Measurements from ENCODE around the gene MAPK4. TPM values are rescaled to one million over a fixed set of nuclear protein-coding genes. Genes with fewer than 3 reads are reported as not detected.
A peak's percentile ranks its signal among the peaks of the same experiment; 100 is the strongest.

The MAPK4 gene
- total RNA-seq, 2 donors from 2014 or later, result 2.0 to 3.8 TPM

DNA sequence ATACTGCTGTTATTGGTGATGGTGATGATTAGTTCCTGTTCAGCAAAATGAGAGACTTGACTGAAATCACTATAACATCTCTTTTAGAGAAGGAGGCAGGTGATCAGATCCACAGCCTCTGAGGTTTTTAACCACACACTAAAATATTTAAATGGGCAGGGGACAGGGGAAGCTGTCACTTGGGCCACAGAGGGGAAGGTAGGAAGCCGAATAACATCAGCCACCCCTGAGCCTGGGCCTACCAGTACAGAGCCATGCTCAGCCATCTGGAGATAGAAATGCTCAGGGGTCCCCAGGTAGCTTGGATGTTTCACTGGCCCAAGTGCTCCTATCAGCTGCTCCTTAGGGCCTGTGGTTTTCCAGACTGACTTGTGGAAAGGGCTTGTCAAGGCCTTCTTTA is 137.6 kb downstream of the MAPK4 start:
- no peak overlapping the region for H3K27ac Mint-ChIP-seq
- H3K4me3 Mint-ChIP-seq, result no peak overlapping the region
- no peaks in the 10 kb centered on the region for H3K36me3 Mint-ChIP-seq (ENCODE audit: low read depth)
- H3K27me3 ChIP-seq (ENCODE audit: control insufficient read depth, insufficient read depth, low read length, poor library complexity, severe bottlenecking), result no peaks in the 10 kb centered on the region
- H3K4me3 ChIP-seq (ENCODE audit: low read length), result no peak overlapping the region
- H3K9ac ChIP-seq (ENCODE audit: extremely low read depth, low read length, poor library complexity, severe bottlenecking), result no peak overlapping the region
- no peaks in the 10 kb centered on the region for H3K4me1 ChIP-seq (ENCODE audit: control insufficient read depth, insufficient read depth, low read length)
- no peaks in the 10 kb centered on the region for H3K27me3 Mint-ChIP-seq (ENCODE audit: insufficient read depth)
- no peaks in the 10 kb centered on the region for H3K36me3 ChIP-seq (ENCODE audit: control insufficient read depth, insufficient read depth, low read length)
- H3K9me3 Mint-ChIP-seq, result no peaks in the 10 kb centered on the region
- TF ChIP-seq CTCF (conservative IDR thresholded peaks at IDR 0.05), result no peak
- no peaks in the 10 kb centered on the region for H3K9me3 ChIP-seq (ENCODE audit: control insufficient read depth, low read length)
- no peak for DNase-seq
- peaks cover 22% of the 10 kb centered on the region for H3K4me1 Mint-ChIP-seq
- no peak overlapping the region for H3K27ac ChIP-seq (ENCODE audit: low read depth, low read length)
- WGBS, 2 experiments (ENCODE audit: insufficient coverage in 1 of 2, insufficient read length in 1 of 2), result 86 to 91% methylated on average over 1 of the region's 1 CpG

- Mint-ChIP-seq H3K36me3 (ENCODE audit: low read depth) (no peaks in the 10 kb centered on the region), H3K9me3 (no peaks in the 10 kb centered on the region), H3K27ac (no peak overlapping the region), H3K4me3 (no peak overlapping the region), H3K27me3 (ENCODE audit: insufficient read depth) (no peaks in the 10 kb centered on the region), H3K4me1 (peaks cover 24% of the 10 kb centered on the region)
- peak; percentile 32 for TF ChIP-seq CTCF (conservative IDR thresholded peaks at IDR 0.05)
- no peaks in the 10 kb centered on the region for H3K9me3 ChIP-seq (ENCODE audit: control insufficient read depth, low read length)
- H3K4me3 ChIP-seq (ENCODE audit: low read length), result no peak overlapping the region
- H3K4me1 ChIP-seq (ENCODE audit: control insufficient read depth, insufficient read depth, low read length), result no peaks in the 10 kb centered on the region
- H3K27me3 ChIP-seq (ENCODE audit: control insufficient read depth, insufficient read depth, low read length, poor library complexity, severe bottlenecking), result no peaks in the 10 kb centered on the region
- no peaks in the 10 kb centered on the region for H3K36me3 ChIP-seq (ENCODE audit: control insufficient read depth, insufficient read depth, low read length)
- DNase-seq, result peak; percentile 67
- H3K27ac ChIP-seq (ENCODE audit: low read depth, low read length), result no peak overlapping the region
- WGBS, 2 experiments (ENCODE audit: insufficient coverage in 1 of 2, insufficient read length in 1 of 2), result 65 to 85% methylated on average over 5 to 9 of the region's 9 CpGs
- H3K9ac ChIP-seq (ENCODE audit: extremely low read depth, low read length, poor library complexity, severe bottlenecking), result no peak overlapping the region
Measured at GRCh38 chr18:50700245-50701165, 140.6 kb downstream of the MAPK4 start.

GRCh38 chr18:50704357-50704940 is 144.6 kb downstream of the MAPK4 start:
- Histone ChIP-seq H3K9ac (ENCODE audit: extremely low read depth, low read length, poor library complexity, severe bottlenecking) (no peak overlapping the region), H3K36me3 (ENCODE audit: control insufficient read depth, insufficient read depth, low read length) (no peaks in the 10 kb centered on the region), H3K27me3 (ENCODE audit: control insufficient read depth, insufficient read depth, low read length, poor library complexity, severe bottlenecking) (no peaks in the 10 kb centered on the region), H3K9me3 (ENCODE audit: control insufficient read depth, low read length) (no peaks in the 10 kb centered on the region), H3K27ac (ENCODE audit: low read depth, low read length) (no peak overlapping the region), H3K4me1 (ENCODE audit: control insufficient read depth, insufficient read depth, low read length) (peaks cover 4% of the 10 kb centered on the region), H3K4me3 (ENCODE audit: low read length) (no peak overlapping the region)
- H3K36me3 Mint-ChIP-seq (ENCODE audit: low read depth), result no peaks in the 10 kb centered on the region
- no peak for TF ChIP-seq CTCF (conservative IDR thresholded peaks at IDR 0.05)
- 88 to 91% methylated on average over 2 to 4 of the region's 4 CpGs for WGBS, 2 experiments (ENCODE audit: insufficient coverage in 1 of 2, insufficient read length in 1 of 2)
- H3K4me1 Mint-ChIP-seq, result peaks cover 37% of the 10 kb centered on the region
- no peak for DNase-seq
- no peaks in the 10 kb centered on the region for H3K27me3 Mint-ChIP-seq (ENCODE audit: insufficient read depth)
- H3K27ac Mint-ChIP-seq, result no peak overlapping the region
- no peaks in the 10 kb centered on the region for H3K9me3 Mint-ChIP-seq
- H3K4me3 Mint-ChIP-seq, result no peak overlapping the region

All from endodermal cell (in vitro differentiated cells).